GM12874 (cell line): ENCODE data around the gene LAGE3.

ENCODE experiments used
- TF ChIP-seq, protein P1 (sequence below): IDR thresholded peaks from 2 replicates; pipeline ENCODE4 v1.5.1; 2011; ENCODE audit warnings: low read depth, mild to moderate bottlenecking, control low read depth, low read length, moderate library complexity; ENCODE audit not compliant: insufficient read depth

LAGE3 gene

DNA sequence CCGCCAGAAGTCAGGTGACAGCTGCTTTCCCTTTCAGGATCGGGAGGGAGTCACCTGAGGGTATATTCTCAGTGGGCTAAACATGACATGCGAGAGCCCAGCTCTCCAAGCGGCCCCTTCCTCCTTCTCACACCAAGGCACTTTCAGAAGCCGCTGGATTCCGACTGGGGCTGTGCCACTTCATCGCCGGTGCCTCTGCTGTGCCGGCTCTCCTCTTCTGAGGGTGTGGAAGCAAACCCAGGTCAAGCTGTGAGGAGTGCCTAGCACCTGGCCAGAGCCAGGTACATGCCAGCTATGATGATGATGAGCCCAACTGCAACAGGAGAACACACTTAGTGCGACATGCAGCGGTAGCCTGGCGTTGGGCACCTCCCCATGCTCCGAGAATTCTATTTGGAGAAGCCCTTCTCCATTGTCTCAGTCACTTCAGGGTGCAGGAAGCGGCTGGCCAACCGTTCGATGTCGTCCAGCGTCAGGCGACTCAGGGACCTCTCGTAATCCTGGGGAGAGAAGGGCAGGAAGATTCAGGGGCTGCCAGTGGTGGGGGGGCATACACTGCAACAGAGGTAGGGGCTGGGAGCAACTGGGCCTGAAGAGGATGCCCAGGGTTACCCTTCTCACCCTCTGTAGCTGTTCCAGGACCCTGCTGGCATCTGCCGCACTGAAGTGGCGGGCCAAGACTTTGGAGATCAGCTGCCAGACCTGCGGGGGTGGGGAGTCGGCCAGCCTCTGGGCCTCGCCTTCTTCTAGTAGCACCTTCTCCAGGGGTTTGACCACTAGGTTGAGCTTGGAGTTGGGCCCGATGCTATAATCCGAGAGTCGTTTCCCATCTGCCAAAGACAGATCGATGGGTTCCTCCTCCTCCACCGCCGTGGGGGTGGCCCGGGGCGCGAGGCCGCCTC, 6.3 kb upstream of the LAGE3 start:
- TF ChIP-seq, protein P1, sequence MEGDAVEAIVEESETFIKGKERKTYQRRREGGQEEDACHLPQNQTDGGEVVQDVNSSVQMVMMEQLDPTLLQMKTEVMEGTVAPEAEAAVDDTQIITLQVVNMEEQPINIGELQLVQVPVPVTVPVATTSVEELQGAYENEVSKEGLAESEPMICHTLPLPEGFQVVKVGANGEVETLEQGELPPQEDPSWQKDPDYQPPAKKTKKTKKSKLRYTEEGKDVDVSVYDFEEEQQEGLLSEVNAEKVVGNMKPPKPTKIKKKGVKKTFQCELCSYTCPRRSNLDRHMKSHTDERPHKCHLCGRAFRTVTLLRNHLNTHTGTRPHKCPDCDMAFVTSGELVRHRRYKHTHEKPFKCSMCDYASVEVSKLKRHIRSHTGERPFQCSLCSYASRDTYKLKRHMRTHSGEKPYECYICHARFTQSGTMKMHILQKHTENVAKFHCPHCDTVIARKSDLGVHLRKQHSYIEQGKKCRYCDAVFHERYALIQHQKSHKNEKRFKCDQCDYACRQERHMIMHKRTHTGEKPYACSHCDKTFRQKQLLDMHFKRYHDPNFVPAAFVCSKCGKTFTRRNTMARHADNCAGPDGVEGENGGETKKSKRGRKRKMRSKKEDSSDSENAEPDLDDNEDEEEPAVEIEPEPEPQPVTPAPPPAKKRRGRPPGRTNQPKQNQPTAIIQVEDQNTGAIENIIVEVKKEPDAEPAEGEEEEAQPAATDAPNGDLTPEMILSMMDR, result no peak

DNA sequence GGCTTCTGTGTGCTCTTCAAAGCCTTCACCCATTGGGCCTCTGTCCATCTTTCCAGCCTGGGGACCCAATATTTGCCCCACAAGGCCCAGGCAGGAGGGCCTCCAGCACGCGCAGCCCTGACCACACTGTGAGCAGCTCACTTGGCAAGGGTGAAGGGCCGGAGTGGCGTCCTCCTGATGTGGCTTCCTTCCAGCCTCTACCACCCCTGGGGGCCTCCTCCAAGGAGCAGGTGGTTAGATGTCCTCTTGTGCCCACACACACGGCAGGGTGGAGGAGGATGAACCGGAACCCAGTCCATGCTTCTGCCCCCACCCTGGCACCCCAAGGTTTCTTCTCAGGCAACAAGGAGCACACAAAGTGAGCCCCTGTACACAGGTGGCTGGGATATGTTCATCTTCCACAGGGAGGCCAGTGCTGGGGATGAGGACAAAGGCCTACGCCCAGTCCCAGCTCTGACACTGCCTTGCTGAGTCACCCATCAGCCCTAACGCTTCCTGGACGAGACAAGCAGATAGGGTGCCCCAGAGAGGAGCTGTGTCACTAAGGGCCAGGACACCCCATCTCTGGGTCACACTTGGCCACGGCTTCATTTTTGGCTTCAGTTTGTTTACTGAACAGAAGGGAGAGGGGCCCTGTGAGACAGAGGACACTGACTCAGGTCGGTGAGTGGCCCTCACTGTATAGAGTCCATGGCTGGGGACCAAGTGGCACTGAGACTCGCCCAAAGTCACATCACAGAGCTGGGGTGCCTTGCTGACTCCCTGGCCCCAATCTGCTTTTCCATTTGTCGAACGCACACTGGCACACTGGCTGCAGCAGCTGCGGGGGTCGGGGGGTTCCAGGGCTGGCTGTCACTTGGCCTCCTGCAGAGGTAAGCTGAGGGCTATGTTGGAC, 5.4 kb upstream of the LAGE3 start:
- TF ChIP-seq, protein P1, result no peak

DNA sequence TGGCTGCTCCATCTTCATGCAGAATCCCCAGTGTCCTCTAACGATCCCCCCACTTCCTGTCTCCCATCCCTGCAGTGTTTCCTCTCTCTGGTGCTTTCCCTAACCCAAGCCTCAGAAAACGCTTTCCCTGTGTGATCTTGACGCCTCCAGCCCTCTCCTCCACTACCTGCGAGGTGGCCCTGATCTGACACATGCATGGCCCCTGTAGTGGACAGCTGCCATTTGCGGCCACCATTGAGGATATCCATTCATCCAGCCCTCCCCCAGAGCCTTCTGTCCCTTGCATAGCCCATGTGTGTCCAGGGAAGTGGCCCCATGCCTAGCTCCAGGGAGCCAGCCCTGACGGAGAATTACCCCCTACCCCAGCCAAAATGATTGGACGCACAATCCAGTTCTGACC, 4.2 kb upstream of the LAGE3 start:
- TF ChIP-seq, protein P1, result no peak

DNA sequence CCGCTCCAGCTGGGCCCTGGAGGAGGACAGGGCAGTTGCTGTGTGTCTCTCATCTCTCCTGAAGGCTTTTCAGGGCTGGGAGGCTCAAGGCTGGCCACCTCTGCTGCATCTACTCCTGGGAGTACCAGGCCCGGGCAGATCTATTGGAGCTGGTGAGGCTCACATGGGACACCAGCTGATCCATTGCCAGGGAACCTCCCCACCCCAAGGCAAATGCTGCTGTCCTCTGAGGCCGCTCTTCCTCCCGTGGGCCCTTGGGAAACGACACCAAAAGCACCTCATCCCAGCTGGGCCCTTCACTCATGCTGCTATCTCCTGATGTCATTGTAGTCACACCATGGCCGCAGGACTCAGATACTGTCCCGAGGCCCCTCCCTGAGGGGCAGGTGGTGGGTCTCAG, 3.7 kb upstream of the LAGE3 start:
- TF ChIP-seq, protein P1, result no peak

DNA sequence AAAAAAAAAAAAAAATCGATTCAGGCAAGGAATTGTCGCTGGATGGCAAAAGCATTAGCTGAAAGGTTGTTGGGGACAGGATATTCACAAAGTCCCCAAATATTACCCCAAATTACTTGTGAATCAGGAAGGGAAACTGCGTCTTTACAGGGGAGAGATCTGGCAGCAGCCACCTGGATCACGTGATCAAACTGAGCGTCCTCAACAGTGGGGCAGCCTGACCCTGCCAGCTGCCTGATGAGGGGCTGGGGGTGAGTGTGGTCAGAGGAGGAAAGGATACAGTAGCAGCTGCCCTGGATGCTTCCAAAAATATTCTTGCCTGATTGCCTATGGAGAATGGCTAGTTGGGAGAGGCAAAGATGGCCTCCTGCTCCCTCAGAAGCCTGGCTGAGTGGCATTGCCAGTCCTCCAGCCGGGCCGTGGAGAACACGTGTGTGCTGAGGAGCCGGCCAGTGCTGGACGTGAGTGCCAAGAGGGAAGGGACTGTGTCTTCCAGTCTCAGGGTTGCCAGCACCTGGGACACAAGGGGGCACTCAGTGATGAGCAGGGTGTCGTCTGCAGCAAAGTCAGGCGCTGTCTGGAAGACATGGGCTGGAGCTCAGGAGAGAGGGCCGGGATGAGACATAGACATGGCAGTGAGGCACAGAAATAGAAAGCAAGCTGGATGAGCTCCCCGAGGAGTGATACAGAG, 3.0 kb upstream of the LAGE3 start:
- TF ChIP-seq, protein P1, result no peak

DNA sequence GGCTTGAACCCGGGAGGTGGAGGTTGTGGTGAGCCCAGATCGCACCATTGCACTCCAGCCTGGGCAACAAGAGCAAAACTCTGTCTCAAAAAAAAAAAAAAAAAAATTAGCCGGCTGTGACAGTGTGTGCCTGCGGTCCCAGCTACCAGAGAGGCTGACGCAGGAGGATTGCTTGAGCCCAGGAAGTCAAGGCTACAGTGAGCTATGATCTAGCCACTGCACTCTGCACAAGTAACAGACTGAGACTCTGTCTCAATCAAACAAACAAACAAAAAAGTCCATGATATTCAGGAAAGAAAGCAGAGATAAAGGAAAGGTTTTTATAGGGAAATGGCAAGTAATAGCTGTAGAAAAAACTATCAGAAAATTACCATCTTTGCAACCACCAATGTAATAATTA, 2.1 kb upstream of the LAGE3 start:
- TF ChIP-seq, protein P1, result no peak

DNA sequence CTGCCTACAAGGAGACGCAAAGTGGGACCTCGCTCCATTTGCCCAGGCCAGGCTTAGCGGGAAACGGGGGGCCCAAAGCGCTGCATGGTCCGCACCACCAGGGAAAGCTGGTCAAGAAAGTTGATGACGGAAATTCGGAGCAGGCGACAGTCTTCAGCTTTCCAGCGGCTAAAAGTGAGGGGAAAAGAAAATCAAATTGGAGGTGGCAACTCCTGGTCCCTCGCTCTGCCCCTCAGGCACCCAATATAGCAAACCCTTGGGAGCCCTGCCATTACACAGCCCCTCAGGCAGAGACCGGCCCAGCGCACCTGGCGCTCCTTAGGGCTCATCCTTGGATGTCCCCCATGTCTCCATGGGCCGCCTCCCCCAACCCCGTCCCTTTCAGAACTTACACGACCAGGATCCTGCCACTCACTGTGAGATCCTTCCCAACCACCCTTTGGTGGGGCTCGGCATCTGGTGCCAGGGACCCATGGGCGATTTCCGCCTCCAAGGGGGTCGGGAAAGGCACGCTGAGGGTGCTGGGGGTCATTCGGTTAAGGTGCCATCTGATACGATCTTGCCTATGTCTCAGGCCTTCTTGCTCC, 1.1 kb downstream of the LAGE3 start:
- TF ChIP-seq, protein P1, result no peak
